HG03575 (cell line): ENCODE results near the gene OR10J1.
"Not testable (repeated sequence)": the region's sequence is repeated elsewhere in the genome, so short reads cannot be mapped to it uniquely, and the experiment has no call there.

Source experiments
- ATAC-seq: cut with Tn5 transposase; IDR thresholded peaks from one replicate; pipeline ENCODE4 v1.9.1; 2021; ENCODE audit not compliant: unreplicated experiment, insufficient number of reproducible peaks, low FRiP score; ENCODE audit errors: extremely low read depth

Gene OR10J1

DNA sequence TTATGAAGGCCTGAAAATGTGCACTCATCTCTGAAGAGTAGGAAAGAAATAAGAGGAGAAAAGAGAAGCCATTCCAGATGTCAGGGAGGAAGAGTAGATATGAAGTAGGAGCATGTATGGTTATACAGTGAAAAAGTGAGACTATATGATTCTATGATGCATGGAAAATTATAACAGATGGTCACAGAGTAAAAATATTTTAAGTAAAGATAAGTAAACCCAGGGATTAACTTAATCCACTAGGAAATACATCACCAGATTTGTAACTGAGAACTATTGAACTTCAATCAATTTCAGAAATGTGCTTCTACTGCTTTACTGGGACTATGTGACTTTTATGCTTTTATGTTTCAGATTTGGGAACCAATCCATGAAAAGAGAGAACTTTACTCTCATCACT lies at the start of gene OR10J1:
Gene OR10J1 (plus strand): TSS at position 301 of the 400 bp plus-strand sequence. CDS start 70 bp downstream, at position 371.
- no peak for ATAC-seq

DNA sequence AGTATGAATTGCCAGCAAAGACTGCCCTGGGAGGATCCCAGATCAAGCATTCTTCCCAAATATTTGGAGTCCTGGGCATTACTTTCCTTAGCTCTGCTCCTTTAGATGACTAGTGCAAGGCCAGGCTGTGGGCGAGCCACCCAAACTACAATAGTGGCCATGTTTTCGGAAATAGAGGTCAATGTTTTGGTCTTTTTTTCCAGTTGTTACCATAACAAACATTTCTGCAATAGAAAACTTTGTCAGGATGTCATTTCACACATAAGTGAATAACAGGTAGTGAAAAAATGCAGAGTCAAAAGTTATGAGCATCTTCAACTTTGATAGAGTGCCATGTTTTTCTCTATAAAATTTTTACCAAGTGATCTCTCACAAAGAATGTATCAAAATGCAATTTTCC lies 32.7 kb upstream of the OR10J1 start:
- no peak for ATAC-seq

- ATAC-seq, result no peak
Observed at GRCh38 chr1:159408862-159409400, 30.6 kb upstream of the OR10J1 start.

- no peak for ATAC-seq
Observed at GRCh38 chr1:159421821-159422220, 17.7 kb upstream of the OR10J1 start.

- ATAC-seq, result no peak
Observed at GRCh38 chr1:159428536-159428935, 11.0 kb upstream of the OR10J1 start.

GRCh38 chr1:159429074-159429861 lies 10.3 kb upstream of the OR10J1 start:
- no peak for ATAC-seq

DNA sequence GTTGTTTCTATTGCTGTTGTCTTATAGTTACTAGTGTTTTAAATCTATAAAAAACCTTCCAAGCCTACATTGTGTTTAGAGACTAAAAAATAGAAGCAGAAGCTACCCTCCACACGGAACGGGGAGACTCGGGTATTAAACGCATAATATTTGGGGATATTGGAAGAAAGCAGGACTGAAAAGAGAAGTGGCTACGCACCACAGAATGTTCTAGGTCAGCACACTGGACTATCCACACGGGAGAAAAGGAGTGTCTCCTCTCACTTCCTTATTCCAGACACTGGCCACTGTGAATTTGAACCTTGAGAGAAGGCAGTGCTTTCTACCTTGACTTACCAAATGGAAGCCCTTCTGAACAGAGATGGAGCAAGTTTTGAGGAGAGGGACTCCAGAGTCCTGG lies 8.5 kb upstream of the OR10J1 start:
- ATAC-seq, result no peak

GRCh38 chr1:159431904-159432303 lies 7.6 kb upstream of the OR10J1 start, which contains the start of gene OR10J4:
Gene OR10J4 (plus strand): TSS chr1:159432204.
- no peak for ATAC-seq

DNA sequence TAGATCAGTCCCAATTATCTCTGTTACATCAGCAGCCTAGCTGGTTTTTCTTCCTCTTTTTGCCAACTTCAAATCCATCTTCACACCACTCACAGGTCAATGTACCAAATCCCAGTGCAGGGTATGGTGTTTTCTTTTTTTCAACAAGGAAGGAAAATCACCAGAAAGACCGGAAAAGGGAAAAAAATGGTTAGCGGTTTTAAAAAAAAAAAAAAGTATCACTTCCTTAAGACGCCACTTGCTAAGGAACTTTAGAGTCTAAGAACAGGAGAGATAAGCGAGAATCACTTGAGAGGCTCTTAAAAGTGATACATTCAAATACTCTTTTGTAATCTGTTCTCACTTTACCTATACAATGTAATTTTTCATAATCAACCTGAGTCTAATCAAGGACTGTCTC lies 3.1 kb upstream of the OR10J1 start:
- ATAC-seq, result no peak

DNA sequence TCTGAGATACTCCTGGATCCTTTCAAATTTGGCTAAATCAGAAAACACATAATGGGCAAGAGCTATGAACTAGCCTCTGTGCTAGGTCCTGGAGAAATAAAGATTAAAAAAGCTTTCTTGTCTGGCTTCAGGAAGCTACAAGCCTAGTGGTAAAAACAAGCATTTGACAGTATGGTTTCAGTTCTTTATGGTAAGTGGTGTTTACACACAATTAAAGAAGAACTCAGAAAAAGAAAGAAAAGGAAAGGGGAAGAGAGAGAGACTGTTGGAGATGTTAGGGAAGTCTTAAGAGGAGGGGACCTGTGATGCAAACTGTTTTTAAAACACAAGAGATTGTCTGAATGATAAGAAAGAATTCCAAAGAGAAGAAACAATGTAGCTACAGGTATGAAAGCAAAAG lies 1.8 kb downstream of the OR10J1 start:
- ATAC-seq, result no peak

GRCh38 chr1:159442428-159442827 lies 2.9 kb downstream of the OR10J1 start:
- ATAC-seq, result no peak

- no peak for ATAC-seq
Observed at GRCh38 chr1:159443066-159443750, 3.7 kb downstream of the OR10J1 start.

- ATAC-seq, result no peak
Observed at GRCh38 chr1:159444511-159444910, 5.0 kb downstream of the OR10J1 start.

DNA sequence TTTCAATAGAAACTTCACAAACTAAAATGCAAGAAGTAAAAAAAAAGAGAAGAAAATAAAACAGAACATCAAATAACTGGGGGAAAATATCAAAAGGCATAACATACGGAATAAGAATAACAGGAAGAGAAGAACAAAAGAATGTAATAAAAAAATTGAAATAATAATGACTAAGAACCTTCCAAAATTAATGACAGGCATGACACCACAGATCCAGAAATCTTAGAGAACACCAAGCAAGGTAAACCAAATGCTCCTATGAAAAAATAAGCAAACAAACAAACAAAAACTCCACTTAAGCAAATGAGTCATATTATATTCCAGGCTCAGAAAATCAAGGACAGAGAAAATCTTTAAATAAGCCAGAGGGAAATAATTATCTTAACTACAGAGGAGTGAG lies 8.7 kb downstream of the OR10J1 start:
- no peak for ATAC-seq

DNA sequence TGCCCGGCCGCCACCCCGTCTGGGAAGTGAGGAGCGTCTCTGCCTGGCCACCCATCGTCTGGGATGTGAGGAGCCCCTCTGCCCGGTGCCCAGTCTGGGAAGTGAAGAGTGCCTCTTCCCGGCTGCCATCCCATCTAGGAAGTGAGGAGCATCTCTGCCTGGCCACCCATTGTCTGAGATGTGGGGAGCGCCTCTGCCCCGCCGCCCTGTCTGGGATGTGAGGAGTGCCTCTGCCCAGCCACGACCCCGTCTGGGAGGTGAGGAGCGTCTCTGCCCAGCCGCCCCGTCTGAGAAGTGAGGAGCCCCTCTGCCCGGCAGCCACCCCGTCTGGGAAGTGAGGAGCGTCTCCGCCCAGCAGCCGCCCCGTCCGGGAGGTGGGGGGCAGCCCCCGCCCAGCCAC lies 10.1 kb downstream of the OR10J1 start:
- ATAC-seq, result not testable (repeated sequence)

DNA sequence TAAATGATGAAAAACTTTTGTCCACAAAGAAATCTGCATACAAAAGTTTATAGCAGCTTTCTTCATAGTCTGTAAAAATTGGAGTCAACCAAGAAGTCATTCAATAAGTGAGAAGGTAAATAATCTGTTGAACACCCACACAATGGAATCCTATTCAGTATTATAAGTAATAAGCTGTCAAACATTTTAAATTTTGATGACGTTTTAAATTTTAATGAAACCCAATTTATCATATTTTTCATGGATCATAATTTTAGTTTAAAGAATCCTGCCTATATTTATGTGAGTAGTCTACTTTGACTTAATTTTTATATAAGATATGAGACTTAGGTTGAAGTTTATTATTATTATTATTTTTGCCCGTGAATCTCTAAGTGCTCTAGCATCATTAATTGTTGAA lies 20.0 kb downstream of the OR10J1 start:
- no peak for ATAC-seq

GRCh38 chr1:159465191-159465603 lies 25.7 kb downstream of the OR10J1 start:
- ATAC-seq, result no peak

DNA sequence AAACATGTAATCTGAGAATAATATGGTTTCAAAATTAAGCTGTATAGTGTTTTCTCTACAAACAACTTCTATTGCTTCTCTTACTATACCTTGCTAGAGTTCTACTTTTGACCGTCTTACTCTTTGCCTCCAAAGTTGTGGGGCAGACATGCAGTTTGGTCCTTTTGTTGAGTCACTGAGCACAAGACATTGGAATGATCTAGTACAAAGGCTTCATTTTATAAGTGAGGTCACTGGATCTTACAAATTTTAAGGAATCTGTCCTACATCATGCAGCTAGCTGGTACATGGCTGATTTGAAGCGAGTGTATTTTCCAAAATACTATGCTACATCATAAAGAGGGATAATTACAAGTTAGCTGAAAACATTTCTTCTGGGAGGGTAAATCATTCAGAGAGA lies 28.8 kb downstream of the OR10J1 start:
- no peak for ATAC-seq

DNA sequence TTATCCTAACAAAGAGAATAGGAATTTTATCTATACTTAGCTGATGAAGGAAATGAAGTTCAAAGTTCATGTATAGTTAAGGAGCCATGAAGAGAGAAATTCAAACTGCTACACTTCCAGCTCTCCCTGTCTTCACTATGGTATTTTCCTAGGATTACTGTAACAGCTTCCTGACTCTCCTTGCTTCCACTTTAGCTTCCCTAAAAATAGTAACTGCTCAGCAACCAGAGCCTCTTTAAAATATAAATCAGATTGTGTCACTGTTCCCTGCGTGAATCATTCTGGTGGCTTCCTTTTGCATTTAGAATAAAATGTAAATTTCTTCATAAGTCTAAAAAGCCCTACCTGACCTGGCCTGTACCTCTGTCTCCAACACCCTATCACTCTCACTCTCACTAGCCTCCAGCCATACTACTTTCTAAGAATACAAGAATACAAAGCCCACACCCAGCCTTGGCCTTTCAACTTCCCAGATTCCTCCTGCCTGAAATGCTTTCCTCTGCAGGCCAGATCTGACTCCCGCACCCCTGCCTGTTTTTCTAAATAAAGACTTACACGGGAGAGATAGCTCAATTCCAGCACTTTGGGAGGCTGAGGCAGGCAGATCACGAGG lies 30.5 kb downstream of the OR10J1 start:
- no peak for ATAC-seq

DNA sequence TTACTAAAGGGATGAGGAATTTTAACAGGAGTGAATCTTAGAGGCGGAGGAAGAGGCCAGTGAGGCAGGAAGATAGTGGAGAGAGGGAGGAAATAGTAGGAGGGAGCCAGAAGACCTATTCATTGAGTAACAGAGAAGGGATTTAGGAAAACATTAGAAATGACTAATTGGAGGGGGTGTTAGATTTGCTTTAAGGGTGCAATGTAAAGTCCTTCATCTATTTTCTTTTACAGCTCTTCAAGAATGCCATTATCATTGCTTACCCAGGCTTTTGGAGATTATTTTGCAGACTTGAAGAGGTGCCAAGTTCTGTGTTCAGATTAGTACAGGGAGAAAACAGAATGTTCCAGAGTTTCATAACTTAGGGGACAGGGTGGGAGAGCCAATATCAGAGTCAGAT lies 33.8 kb downstream of the OR10J1 start:
- ATAC-seq, result no peak
